A673 (cell line): ENCODE data around the gene ATP10A. TPM values are rescaled to one million over a fixed set of nuclear protein-coding genes. Genes with fewer than 3 reads are reported as not detected.
A peak's percentile ranks its signal among the peaks of the same experiment; 100 is the strongest.

ENCODE experiments used
- BruUV-seq: library from RNA; stranded (reverse); fragments of 400-500 nt; replicated peaks from 2 replicates; lab custom pipeline; 2021; lab: Mats Ljungman, UMichigan
- CTCF ChIA-PET: fragments of 300-600 bp; sonication (Branson Sonifier 250); formaldehyde crosslinking; loops from one replicate; lab custom pipeline; 2022; ENCODE audit warnings: antibody characterized with exemption; lab: Charles Lee
- POLR2A ChIA-PET: fragments of 300-600 bp; sonication (Branson Sonifier 250); formaldehyde crosslinking; loops from one replicate; lab custom pipeline; 2022; ENCODE audit warnings: antibody characterized with exemption; ENCODE audit not compliant: low non-redundant PET; lab: Charles Lee
- DNase-seq: peaks from one replicate; pipeline ENCODE4 v3.0.0-alpha.2; 2015; ENCODE audit warnings: low spot score
- H3K27ac ChIP-seq: fragments of 200-600 bp; sonication (generic); 2 replicates; pipeline ENCODE4 v1.5.1; 2016; ENCODE audit warnings: mixed run types, low read depth, mild to moderate bottlenecking, mixed read lengths, antibody characterized with exemption, low read length; ENCODE audit not compliant: poor library complexity, severe bottlenecking
- H3K27me3 ChIP-seq: fragments of 200-600 bp; sonication (generic); replicated peaks from 2 replicates; pipeline ENCODE4 v1.6.1; 2017; ENCODE audit warnings: mixed run types, low read depth, mild to moderate bottlenecking, mixed read lengths, antibody characterized with exemption, low read length; ENCODE audit not compliant: insufficient read depth, poor library complexity
- H3K36me3 ChIP-seq: fragments of 200-600 bp; sonication (generic); 2 replicates; pipeline ENCODE4 v1.6.1; 2016; ENCODE audit warnings: mixed run types, mild to moderate bottlenecking, mixed read lengths, antibody characterized with exemption, low read length; ENCODE audit not compliant: insufficient read depth, poor library complexity, severe bottlenecking
- H3K4me1 ChIP-seq: fragments of 200-600 bp; sonication (generic); 2 replicates; pipeline ENCODE4 v1.6.1; 2017; ENCODE audit warnings: mixed run types, mild to moderate bottlenecking, mixed read lengths, antibody characterized with exemption, low read length; ENCODE audit not compliant: insufficient read depth, poor library complexity, severe bottlenecking
- H3K4me3 ChIP-seq: fragments of 200-600 bp; sonication (generic); 2 replicates; pipeline ENCODE4 v1.5.1; 2016; ENCODE audit warnings: low read depth, mixed run types, mild to moderate bottlenecking, mixed read lengths, low read length; ENCODE audit not compliant: poor library complexity, severe bottlenecking
- H3K9me3 ChIP-seq: fragments of 200-600 bp; sonication (generic); 2 replicates; pipeline ENCODE4 v1.6.1; 2016; ENCODE audit warnings: mixed run types, low read depth, mild to moderate bottlenecking, mixed read lengths, antibody characterized with exemption, low read length; ENCODE audit not compliant: poor library complexity, severe bottlenecking
- CTCF ChIP-seq: fragments of 300-800, 200-600 bp; sonication (generic); conservative IDR thresholded peaks from 2 replicates; pipeline ENCODE4 v1.5.1; 2017; ENCODE audit warnings: low read depth, mild to moderate bottlenecking, antibody characterized with exemption, low read length, moderate library complexity, mixed read lengths
- EZH2 ChIP-seq: fragments of 200-600 bp; sonication (generic); IDR thresholded peaks from 2 replicates; pipeline ENCODE4 v1.6.1; 2017; ENCODE audit warnings: borderline replicate concordance, low read depth, mild to moderate bottlenecking, mixed read lengths, antibody characterized with exemption, low read length; ENCODE audit not compliant: poor library complexity, severe bottlenecking
- intact Hi-C: fragments of 100-400 bp; cut with micrococcal nuclease; formaldehyde crosslinking; loops from one replicate; pipeline ENCODE4 v1.10.0; 2022; ENCODE audit not compliant: unreplicated experiment
- total RNA-seq: library from RNA; stranded (reverse); gene quantifications from 2 replicates; pipeline ENCODE4 v1.2.3, GENCODE V29; 2021

Gene ATP10A
- total RNA-seq, 1 experiment from 2014 or later, result not detected

GRCh38 chr15:25671132-25671531, 192.0 kb downstream of the ATP10A start:
- DNase-seq, result no peak
- H3K9me3 ChIP-seq, result peaks cover 3% of the 10 kb centered on the region
- intact Hi-C loops, result no loop called here
- H3K4me1 ChIP-seq, result no peaks in the 10 kb centered on the region
- ChIA-PET CTCF (no interaction called here), POLR2A (no interaction called here)
- no peak overlapping the region for H3K27ac ChIP-seq
- BruUV-seq, result no TSS peak
- H3K27me3 ChIP-seq, result no peaks in the 10 kb centered on the region
- H3K36me3 ChIP-seq, result no peaks in the 10 kb centered on the region
- H3K4me3 ChIP-seq, result no peak overlapping the region
- TF ChIP-seq EZH2 (no peak), CTCF (no peak)

GRCh38 chr15:25670621-25671020, 192.5 kb downstream of the ATP10A start:
- no peak for DNase-seq
- POLR2A ChIA-PET, result interaction anchor here (0.7 kb wide), 1 partner anchor 30 kb away, joined by 4 read pairs; no protein-coding TSS in a partner anchor
- peaks cover 3% of the 10 kb centered on the region for H3K9me3 ChIP-seq
- no peaks in the 10 kb centered on the region for H3K4me1 ChIP-seq
- H3K4me3 ChIP-seq, result no peak overlapping the region
- H3K27ac ChIP-seq, result no peak overlapping the region
- BruUV-seq, result no TSS peak
- H3K36me3 ChIP-seq, result no peaks in the 10 kb centered on the region
- intact Hi-C loops, result no loop called here
- H3K27me3 ChIP-seq, result no peaks in the 10 kb centered on the region
- TF ChIP-seq EZH2, result no peak
- no peak for TF ChIP-seq CTCF
- CTCF ChIA-PET, result no interaction called here

- Histone ChIP-seq H3K36me3 (no peaks in the 10 kb centered on the region), H3K4me3 (no peak overlapping the region), H3K27me3 (no peaks in the 10 kb centered on the region), H3K27ac (no peak overlapping the region), H3K4me1 (no peaks in the 10 kb centered on the region), H3K9me3 (peaks cover 3% of the 10 kb centered on the region)
- no peak for TF ChIP-seq EZH2
- no peak for TF ChIP-seq CTCF
- peak; percentile 37 for DNase-seq
- ChIA-PET CTCF (no interaction called here), POLR2A (interaction anchor here (0.7 kb wide), 1 partner anchor 29 kb away, joined by 4 read pairs; no protein-coding TSS in a partner anchor)
- no TSS peak for BruUV-seq
- intact Hi-C loops, result no loop called here
Observed at GRCh38 chr15:25670025-25670554, 193.0 kb downstream of the ATP10A start.
